Stimulated activated CD8-positive, alpha-beta memory T cell treated with anti-CD3 and anti-CD28 coated beads, Interleukin-7, amount 100 ng/mL, for 4 hours (primary cell): Measurements from ENCODE around the gene ARMC12.

Experiments used
- DNase-seq, 2 donors: peaks; one replicate each; pipeline ENCODE4 v3.0.0-alpha.2; 2020; ENCODE audit warnings: low read depth in 2 of 2

ARMC12 gene

DNA sequence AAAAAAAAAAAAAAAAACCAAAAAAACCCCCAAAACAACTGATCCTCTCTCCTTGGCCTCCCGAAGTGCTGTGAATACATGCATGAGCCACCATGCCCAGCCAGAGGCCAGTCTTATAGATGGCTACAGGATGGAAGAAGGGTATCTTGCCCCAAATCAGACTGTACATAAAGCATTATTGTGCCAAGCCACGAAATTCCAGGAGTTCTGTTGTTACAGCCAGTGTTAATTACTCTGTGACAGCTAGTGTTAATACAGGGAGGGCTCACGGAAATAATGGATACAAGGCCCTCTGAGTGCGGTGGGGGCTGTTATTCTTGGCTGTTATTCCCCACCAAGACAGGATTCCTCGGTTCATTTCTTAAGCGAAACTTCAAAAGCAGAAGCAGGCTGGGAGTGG lies 38.2 kb downstream of the ARMC12 start:
- no peak for DNase-seq

GRCh38 chr6:35776364-35777215 lies 39.8 kb downstream of the ARMC12 start, which contains the start of gene CLPSL2:
Gene CLPSL2 (plus strand): TSS chr6:35776598. CDS start chr6:35776619, 21 bp downstream.
- no peak for DNase-seq

DNA sequence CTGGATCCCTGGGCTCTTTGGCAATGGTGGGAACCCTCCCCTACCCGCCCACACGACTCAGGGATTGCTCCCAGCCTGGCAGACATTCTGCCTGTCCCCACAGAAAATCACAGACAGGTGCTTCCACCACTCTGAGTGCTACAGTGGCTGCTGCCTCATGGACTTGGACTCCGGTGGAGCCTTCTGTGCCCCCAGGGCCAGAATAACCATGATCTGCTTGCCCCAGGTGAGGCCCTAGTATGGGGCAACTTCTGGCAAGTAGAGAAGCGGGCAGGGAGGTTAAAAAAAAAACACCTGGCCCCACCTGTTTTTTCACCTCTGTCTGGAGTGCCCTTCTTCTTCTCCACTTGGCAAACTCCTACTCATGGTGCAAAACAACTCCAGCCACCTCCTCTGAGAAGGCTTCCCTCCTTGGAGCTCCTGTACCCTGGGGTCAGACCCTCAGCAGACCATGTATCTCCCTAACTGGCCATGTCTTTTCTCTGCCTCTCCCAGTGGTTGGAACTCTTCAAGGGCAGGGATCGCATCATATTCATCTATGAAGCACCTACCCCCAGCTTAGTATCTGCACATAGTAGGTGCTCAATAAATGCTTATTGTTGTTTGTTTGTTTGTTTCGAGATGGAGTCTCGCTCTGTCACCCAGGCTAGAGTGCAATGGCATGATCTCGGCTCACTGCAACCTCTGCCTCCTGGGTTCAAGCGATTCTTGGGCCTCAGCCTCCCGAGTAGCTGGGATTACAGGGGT lies 40.7 kb downstream of the ARMC12 start:
- DNase-seq: no peak

GRCh38 chr6:35778437-35778836 lies 41.6 kb downstream of the ARMC12 start:
- no peak for DNase-seq

GRCh38 chr6:35780719-35781118 lies 43.9 kb downstream of the ARMC12 start, which contains the start of gene CLPSL1:
Gene CLPSL1 (plus strand): TSS chr6:35781019. CDS start chr6:35781111, 92 bp downstream.
- no peak for DNase-seq

- no peak for DNase-seq
Observed at GRCh38 chr6:35781290-35781689, 44.5 kb downstream of the ARMC12 start.

DNA sequence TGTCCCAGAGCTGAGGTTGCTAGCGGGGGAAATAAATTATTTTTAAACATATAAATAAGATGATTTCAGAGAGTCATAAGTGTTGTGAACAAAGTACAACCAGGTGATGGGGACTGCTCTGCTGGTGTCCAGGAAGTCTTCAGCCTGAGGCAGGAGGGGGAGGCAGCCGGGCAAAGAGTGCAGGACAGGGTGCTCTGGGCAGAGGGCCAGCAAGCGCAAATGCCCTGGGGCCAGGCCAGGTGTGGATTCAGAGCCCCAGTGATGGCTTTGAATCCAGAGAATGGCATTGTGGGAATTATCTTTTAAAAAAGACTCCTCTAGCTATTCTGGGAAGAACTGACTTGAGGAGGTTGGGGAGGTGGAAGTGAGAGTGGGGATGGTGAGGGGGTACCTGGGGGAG lies 45.6 kb downstream of the ARMC12 start:
- DNase-seq: no peak

GRCh38 chr6:35784200-35784599 lies 47.4 kb downstream of the ARMC12 start:
- DNase-seq: no peak

- no peak for DNase-seq
Observed at GRCh38 chr6:35786272-35786671, 49.4 kb downstream of the ARMC12 start.

DNA sequence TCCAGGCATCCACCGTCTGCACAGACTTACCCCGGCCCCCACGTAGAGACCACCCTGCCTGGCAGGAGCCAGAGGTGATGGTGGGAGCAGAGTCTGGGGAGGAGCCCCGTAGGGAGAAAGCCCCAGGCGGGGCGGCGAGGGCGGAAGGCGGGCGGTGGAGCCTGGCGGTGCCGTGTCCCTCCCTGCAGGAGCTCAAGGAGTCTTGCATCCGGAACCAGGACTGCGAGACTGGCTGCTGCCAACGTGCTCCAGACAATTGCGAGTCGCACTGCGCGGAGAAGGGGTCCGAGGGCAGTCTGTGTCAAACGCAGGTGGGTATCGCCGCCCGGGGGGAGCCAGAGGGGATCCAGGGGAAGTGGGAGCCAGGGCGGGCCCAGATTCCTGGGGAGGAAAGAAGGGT lies 50.0 kb downstream of the ARMC12 start:
- no peak for DNase-seq

GRCh38 chr6:35787266-35788218 lies 50.7 kb downstream of the ARMC12 start:
- DNase-seq: no peak

GRCh38 chr6:35788423-35788982 lies 51.7 kb downstream of the ARMC12 start:
- no peak for DNase-seq

- DNase-seq: no peak
Observed at GRCh38 chr6:35790683-35791082, 53.9 kb downstream of the ARMC12 start.

DNA sequence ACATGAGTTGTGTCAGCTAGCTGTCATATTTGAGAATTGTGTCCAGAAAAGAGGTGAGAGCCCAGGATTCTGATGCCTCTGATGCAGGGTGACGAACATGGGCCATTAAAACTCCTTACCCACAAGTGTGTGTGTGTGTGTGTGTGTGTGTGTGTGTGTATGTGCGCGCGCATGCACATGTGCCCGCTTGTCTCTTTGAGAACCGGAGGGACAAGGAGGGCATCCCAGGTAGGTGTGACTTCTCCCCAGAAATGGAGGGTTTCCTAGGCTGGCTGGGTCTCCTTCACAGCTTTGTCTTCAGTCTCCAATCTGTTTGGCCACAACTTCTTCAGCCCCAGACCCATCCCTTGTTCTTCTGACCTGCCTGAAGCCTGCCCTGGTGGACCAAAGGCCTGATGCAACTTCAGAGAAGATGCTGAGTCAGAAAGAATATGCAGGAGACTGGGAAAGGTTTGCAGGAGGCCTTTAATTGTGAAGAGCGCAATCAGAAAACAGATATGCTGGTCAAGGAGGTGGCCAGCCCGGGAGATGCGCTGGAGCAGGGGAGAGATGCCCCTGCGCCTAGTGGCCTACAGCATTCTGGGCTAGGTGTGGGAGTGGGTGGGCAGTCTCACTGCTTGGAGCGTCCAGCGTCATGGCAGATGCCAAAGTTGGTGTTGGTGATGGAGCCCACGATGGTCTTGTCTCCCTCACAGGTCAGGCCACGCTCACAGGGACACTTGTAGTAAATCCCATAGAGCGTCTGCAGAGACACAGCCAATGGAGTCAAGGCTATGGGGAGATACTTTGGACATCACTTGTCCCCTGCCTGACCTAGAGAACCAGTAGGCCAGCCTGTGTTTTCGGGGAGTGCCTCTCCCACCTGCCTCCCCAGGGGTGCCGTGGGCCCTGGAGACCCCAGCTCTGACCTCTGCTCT lies 58.0 kb downstream of the ARMC12 start:
- no peak for DNase-seq

DNA sequence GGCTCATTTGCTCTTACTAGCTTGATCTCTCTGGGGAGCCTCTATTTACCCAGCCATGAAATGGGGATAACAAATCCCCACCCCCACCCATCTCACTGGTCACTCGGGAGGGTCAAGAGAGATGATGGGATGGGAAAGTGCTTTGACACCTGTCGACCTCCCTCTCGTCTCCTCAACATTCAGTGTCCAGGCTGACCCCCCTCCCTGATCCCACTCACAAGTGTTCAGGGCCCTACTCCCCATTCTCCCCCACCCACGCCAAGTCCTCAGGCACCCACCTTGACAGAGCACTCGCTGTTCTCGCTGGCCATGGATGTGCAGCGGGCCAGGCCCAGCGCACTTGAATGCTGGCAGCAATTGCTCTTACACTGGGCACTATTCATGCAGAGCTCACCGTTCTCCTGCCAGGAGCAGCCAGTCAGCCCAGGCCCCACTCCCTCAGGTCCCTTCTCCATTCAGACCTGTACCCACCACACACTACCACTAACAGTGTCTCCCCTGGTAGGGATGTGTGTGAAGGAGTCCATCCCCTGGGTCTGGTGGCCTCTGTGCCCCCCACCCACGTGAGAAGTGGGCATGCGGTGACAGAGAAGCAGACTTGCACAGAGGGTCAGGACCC lies 58.7 kb downstream of the ARMC12 start:
- no peak for DNase-seq

DNA sequence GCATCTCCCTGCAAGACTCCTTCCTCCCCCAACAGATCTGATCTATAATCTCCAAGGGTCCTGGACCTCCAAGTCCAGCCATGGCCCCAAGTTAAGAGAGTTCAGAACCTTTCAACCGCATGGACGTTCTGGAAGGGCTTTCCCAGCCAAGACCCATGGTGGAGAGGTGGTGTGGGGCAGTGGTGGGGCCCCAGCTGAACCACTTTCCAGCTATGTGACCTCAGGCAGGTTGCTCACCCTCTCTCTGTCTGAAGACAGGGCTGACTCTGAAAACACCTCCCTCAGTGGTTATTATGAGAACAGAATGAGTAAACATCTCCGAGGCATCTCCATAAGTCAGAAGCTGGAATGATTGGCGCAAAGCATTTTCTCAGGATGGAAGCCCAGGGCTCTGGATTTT lies 59.4 kb downstream of the ARMC12 start:
- DNase-seq: no peak

GRCh38 chr6:35797837-35798526 lies 61.1 kb downstream of the ARMC12 start:
- no peak for DNase-seq
